Kidney (tissue), 14 donors: ENCODE measurements around the gene NPAS3. TPM values are rescaled to one million over a fixed set of nuclear protein-coding genes. Genes with fewer than 3 reads are reported as not detected.

Experiments used
- DNase-seq, 5 donors: peaks; one replicate each; pipeline ENCODE4 v3.0.0-alpha.2; 2013 to 2020
- FAIRE-seq: peaks from 2 replicates; lab custom pipeline; 2012; peaks lifted over from hg19 to GRCh38; lab: Jason Lieb, UNC
- H3K27ac ChIP-seq, 2 donors: one replicate each; pipeline ENCODE4 v1.7.0; 2013; ENCODE audit warnings: low read depth in 2 of 2, low read length in 2 of 2, inconsistent platforms in 1 of 2
- H3K27me3 ChIP-seq: one replicate; pipeline ENCODE4 v1.7.1; 2013; ENCODE audit warnings: low read length, inconsistent platforms; ENCODE audit not compliant: control insufficient read depth, insufficient read depth
- H3K36me3 ChIP-seq, 3 donors: one replicate each; pipeline versions ENCODE4 v1.7.0 to v1.7.1; 2013; ENCODE audit warnings: low read length in 3 of 3, control low read depth in 1 of 3, inconsistent platforms in 1 of 3; ENCODE audit not compliant: insufficient read depth in 3 of 3, control insufficient read depth in 2 of 3
- H3K4me1 ChIP-seq, 3 donors: one replicate each; pipeline versions ENCODE4 v1.7.0 to v1.7.1; 2013; ENCODE audit warnings: low read length in 3 of 3, inconsistent platforms in 1 of 3, low read depth in 1 of 3; ENCODE audit not compliant: control insufficient read depth in 2 of 3, insufficient read depth in 2 of 3
- H3K4me3 ChIP-seq, 3 donors: one replicate each; pipeline versions ENCODE4 v1.7.0 to v1.8.1; 2013; ENCODE audit warnings: low read length in 3 of 3, control low read depth in 1 of 3, inconsistent platforms in 1 of 3
- H3K9ac ChIP-seq, 3 donors: one replicate each; pipeline versions ENCODE4 v1.7.0 to v1.7.1; 2013; ENCODE audit warnings: low read length in 3 of 3, control low read depth in 1 of 3, inconsistent platforms in 1 of 3
- H3K9me3 ChIP-seq, 3 donors: one replicate each; pipeline versions ENCODE4 v1.7.0 to v1.7.1; 2013; ENCODE audit warnings: low read length in 3 of 3, control low read depth in 1 of 3, inconsistent platforms in 1 of 3; ENCODE audit not compliant: control insufficient read depth in 2 of 3, insufficient read depth in 1 of 3
- CTCF ChIP-seq: IDR thresholded peaks from 3 replicates; pipeline ENCODE4 v1.5.1; 2012; ENCODE audit warnings: mild to moderate bottlenecking, moderate library complexity, borderline replicate concordance; ENCODE audit not compliant: insufficient read depth; ENCODE audit errors: extremely low read depth
- intact Hi-C: fragments of 100-400 bp; cut with DNase I; formaldehyde crosslinking; loops from one replicate; pipeline ENCODE4 v1.11.1; 2022
- polyA plus RNA-seq: library from polyadenylated mRNA; stranded (reverse); fragments of 350-450 nt; fragmentation: Illumina TruSeq; extraction: RNeasy Lipid Tissue Mini Kit (QIAGEN cat#74804); gene quantifications from one replicate; pipeline ENCODE4 v1.2.3, GENCODE V29; 2014; ENCODE audit warnings: low read depth, low replicate concordance; ENCODE audit not compliant: insufficient read depth
- total RNA-seq: library from RNA; stranded (reverse); fragmentation: NEBNext Ultra II Directional; extraction: Animal tissue kit (Norgen Biotek cat#: 25700); gene quantifications from one replicate; pipeline ENCODE4 v1.2.1, GENCODE V29; 2021
- donor health status: control.
- donor health status: control.
- donor health status: control.
- donor health status: control.
- donor health status: control.
- donor health status: DM: yes; HTN: yes; CAD: no.
- donor health status: Normal renal cell carcinoma (clear cell type).

Gene NPAS3
- total and polyA plus RNA-seq, 2 donors from 2014 or later, result 0.82 to 5.0 TPM

GRCh38 chr14:32940711-32941667, 2.3 kb downstream of the NPAS3 start:
- no peak overlapping the region for H3K4me3 ChIP-seq
- no peak overlapping the region for H3K9ac ChIP-seq
- H3K4me1 ChIP-seq, result peaks cover 0 to 7% (median 0%) of the 10 kb centered on the region in 3 donors
- no peaks in the 10 kb centered on the region for H3K9me3 ChIP-seq
- intact Hi-C loops, result no loop called here
- FAIRE-seq (no peak), DNase-seq (no peak)
- TF ChIP-seq CTCF, result no peak
- H3K27ac ChIP-seq, result no peak overlapping the region
- no peaks in the 10 kb centered on the region for H3K36me3 ChIP-seq
- H3K27me3 ChIP-seq, result peaks cover 12% of the 10 kb centered on the region

GRCh38 chr14:32941668-32942065, 3.0 kb downstream of the NPAS3 start:
- Histone ChIP-seq H3K9ac (no peak overlapping the region), H3K4me3 (no peak overlapping the region), H3K9me3 (no peaks in the 10 kb centered on the region), H3K36me3 (no peaks in the 10 kb centered on the region), H3K27ac (no peak overlapping the region), H3K4me1 (peaks cover 0 to 7% (median 0%) of the 10 kb centered on the region in 3 donors), H3K27me3 (peaks cover 7% of the 10 kb centered on the region)
- DNase-seq, result no peak
- no peak for TF ChIP-seq CTCF
- FAIRE-seq, result no peak
- intact Hi-C loops, result no loop called here

- Histone ChIP-seq H3K27me3 (no peaks in the 10 kb centered on the region), H3K36me3 (no peaks in the 10 kb centered on the region), H3K4me1 (no peaks in the 10 kb centered on the region), H3K27ac (no peak overlapping the region), H3K4me3 (no peak overlapping the region), H3K9me3 (no peaks in the 10 kb centered on the region), H3K9ac (no peak overlapping the region)
- DNase-seq (no peak), FAIRE-seq (peak; percentile 27)
- intact Hi-C loops, result no loop called here
- TF ChIP-seq CTCF, result no peak
These were observed 8.4 kb downstream of the NPAS3 start for GRCh38 chr14:32947081-32947480.
